ENCODE data around the gene SYT1.

The SYT1 gene

DNA sequence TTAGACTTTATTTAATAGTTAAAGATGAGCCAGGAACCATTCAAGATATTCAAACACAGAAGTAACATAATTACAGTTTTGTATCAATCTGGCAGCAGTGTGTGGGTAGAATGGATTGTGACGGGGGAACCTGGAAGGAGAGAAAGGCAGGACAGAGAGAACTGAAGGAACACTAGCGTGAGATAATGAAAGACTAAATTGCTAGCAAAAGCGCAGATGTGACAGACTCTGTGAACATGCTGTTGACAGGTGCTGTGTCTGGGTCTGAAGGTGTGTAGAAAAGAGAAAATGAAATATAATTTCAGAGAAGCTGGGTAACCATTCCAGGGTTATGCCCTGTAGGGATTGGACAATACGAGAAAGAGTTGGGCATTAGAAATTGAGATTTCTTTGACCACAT, 372.3 kb downstream of the SYT1 start:
- no peaks in the 10 kb centered on the region for H3K27me3 ChIP-seq (ENCODE audit: control insufficient read depth in 1 of 2, insufficient read depth in 2 of 2, low read length in 2 of 2)
- no peak overlapping the region for H3K4me3 ChIP-seq (ENCODE audit: low read length in 2 of 2)
- H3K27ac ChIP-seq (ENCODE audit: low read length) = no peak overlapping the region
- H3K36me3 ChIP-seq (ENCODE audit: control insufficient read depth in 2 of 2, insufficient read depth in 2 of 2, low read length in 2 of 2) = no peaks in the 10 kb centered on the region
- no peaks in the 10 kb centered on the region for H3K4me1 ChIP-seq (ENCODE audit: control insufficient read depth, insufficient read depth, low read length)
- no peaks in the 10 kb centered on the region for H3K9me3 ChIP-seq (ENCODE audit: control insufficient read depth in 2 of 2, low read length in 2 of 2)
- H3K9ac ChIP-seq (ENCODE audit: low read length in 2 of 2) = no peak overlapping the region

DNA sequence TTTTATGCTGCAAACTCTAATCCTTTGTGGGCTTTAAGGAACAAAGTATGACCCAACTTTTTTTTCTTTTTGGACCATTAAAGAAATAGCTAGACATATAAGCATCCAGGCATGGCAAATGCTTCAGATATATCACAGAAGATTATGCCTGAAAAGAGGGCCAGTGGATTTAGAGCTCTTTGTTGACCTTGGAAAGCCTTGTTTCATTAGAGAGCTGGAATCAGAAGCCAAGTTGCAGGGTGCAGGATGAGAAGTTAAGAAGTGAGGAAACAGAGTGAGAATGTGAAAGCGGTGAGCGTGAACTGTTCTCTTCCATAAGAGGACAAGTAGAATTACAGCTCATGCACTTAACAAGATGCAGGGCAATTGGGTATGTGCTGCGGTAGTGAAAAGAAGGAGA, 373.7 kb downstream of the SYT1 start:
- H3K9me3 ChIP-seq (ENCODE audit: control insufficient read depth in 2 of 2, low read length in 2 of 2) = no peaks in the 10 kb centered on the region
- no peak overlapping the region for H3K27ac ChIP-seq (ENCODE audit: low read length)
- H3K36me3 ChIP-seq (ENCODE audit: control insufficient read depth in 2 of 2, insufficient read depth in 2 of 2, low read length in 2 of 2) = no peaks in the 10 kb centered on the region
- no peak overlapping the region for H3K4me3 ChIP-seq (ENCODE audit: low read length in 2 of 2)
- no peak overlapping the region for H3K9ac ChIP-seq (ENCODE audit: low read length in 2 of 2)
- no peaks in the 10 kb centered on the region for H3K4me1 ChIP-seq (ENCODE audit: control insufficient read depth, insufficient read depth, low read length)
- H3K27me3 ChIP-seq (ENCODE audit: control insufficient read depth in 1 of 2, insufficient read depth in 2 of 2, low read length in 2 of 2) = no peaks in the 10 kb centered on the region

DNA sequence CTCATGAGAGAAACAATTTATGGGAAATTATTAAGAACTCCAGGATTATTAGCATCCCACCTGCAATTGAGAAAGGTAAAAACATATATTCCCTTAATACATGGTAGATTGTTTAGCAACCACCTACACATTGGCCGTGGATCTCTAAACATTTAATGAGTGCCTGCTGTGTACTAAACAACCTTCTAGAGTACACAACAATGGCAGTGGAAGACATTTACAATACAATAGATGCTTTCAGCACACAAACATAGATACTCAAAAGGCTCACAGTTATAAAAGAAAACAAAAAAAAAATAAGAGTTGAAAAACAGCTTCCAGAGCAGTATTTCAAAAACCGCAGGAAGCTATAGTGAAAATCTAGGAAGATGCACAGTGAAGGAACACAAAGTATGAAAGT, 382.9 kb downstream of the SYT1 start:
- Histone ChIP-seq H3K27ac (ENCODE audit: low read length) (no peak overlapping the region), H3K4me3 (ENCODE audit: low read length in 2 of 2) (no peak overlapping the region), H3K9ac (ENCODE audit: low read length in 2 of 2) (no peak overlapping the region), H3K9me3 (ENCODE audit: control insufficient read depth in 2 of 2, low read length in 2 of 2) (peaks cover 0 to 2% of the 10 kb centered on the region in 2 donors), H3K4me1 (ENCODE audit: control insufficient read depth, insufficient read depth, low read length) (no peaks in the 10 kb centered on the region), H3K27me3 (ENCODE audit: control insufficient read depth in 1 of 2, insufficient read depth in 2 of 2, low read length in 2 of 2) (no peaks in the 10 kb centered on the region), H3K36me3 (ENCODE audit: control insufficient read depth in 2 of 2, insufficient read depth in 2 of 2, low read length in 2 of 2) (no peaks in the 10 kb centered on the region)

DNA sequence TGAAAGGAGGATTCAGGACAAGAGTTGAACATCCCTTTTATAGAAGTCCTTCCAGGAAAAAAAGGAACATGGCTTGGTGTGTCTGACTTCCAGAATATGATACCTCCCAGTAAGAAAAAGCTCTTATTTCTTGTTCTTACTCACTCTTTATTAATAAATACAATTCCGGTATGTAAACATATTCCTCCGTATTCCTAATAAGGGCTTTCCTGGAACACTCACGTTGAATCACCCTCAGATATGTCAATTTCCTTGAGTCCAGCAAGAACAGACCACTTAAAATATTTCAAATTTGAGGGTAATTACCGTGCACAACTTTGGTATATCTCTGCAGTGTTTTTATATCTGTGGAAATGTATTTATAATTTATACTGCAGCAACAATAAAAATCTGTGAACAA, 385.6 kb downstream of the SYT1 start:
- H3K4me3 ChIP-seq (ENCODE audit: low read length in 2 of 2) = no peak overlapping the region
- H3K9ac ChIP-seq (ENCODE audit: low read length in 2 of 2) = no peak overlapping the region
- H3K27me3 ChIP-seq (ENCODE audit: control insufficient read depth in 1 of 2, insufficient read depth in 2 of 2, low read length in 2 of 2) = no peaks in the 10 kb centered on the region
- H3K4me1 ChIP-seq (ENCODE audit: control insufficient read depth, insufficient read depth, low read length) = no peaks in the 10 kb centered on the region
- H3K27ac ChIP-seq (ENCODE audit: low read length) = no peak overlapping the region
- H3K9me3 ChIP-seq (ENCODE audit: control insufficient read depth in 2 of 2, low read length in 2 of 2) = peaks cover 0 to 2% of the 10 kb centered on the region in 2 donors
- H3K36me3 ChIP-seq (ENCODE audit: control insufficient read depth in 2 of 2, insufficient read depth in 2 of 2, low read length in 2 of 2) = no peaks in the 10 kb centered on the region

DNA sequence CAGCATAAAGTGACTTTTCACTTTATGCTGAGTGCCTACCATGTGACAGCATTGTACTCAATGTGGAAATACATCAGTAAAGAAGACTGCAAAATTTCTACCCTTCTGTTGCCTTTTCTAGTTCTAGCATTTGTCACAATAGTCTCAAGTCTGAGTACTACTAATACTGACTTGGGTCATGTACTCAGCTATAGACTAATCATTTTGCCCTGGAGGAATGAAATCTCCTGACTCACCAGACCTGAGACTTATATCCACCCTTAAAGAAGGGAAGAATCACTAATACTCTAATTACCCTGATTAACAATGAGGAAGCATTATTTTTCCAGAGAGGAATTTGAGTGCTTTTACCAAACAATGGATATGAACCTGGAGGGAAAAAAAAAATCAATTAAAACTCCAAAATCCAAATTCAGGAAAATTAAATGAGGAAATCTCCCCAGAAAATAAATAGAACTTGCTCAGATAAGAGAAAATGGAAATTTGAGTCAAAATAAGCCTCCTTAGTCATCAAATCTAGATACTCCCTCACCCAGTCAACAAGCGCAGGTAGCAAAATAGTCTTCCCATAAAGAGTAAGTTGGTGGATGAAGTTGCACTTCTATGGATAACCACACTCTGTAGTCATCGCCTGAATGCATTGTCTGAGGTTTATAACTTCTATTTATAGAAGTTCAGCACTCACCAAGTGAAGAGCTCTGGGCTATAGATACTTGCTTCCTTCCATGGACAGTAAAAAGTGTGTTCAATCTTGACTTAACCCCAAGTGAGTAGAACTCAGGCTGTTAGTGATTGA, 386.6 kb downstream of the SYT1 start:
- Histone ChIP-seq H3K27me3 (ENCODE audit: control insufficient read depth in 1 of 2, insufficient read depth in 2 of 2, low read length in 2 of 2) (no peaks in the 10 kb centered on the region), H3K36me3 (ENCODE audit: control insufficient read depth in 2 of 2, insufficient read depth in 2 of 2, low read length in 2 of 2) (no peaks in the 10 kb centered on the region), H3K27ac (ENCODE audit: low read length) (no peak overlapping the region), H3K4me3 (ENCODE audit: low read length in 2 of 2) (no peak overlapping the region), H3K9ac (ENCODE audit: low read length in 2 of 2) (no peak overlapping the region), H3K4me1 (ENCODE audit: control insufficient read depth, insufficient read depth, low read length) (no peaks in the 10 kb centered on the region), H3K9me3 (ENCODE audit: control insufficient read depth in 2 of 2, low read length in 2 of 2) (peaks cover 0 to 2% of the 10 kb centered on the region in 2 donors)

DNA sequence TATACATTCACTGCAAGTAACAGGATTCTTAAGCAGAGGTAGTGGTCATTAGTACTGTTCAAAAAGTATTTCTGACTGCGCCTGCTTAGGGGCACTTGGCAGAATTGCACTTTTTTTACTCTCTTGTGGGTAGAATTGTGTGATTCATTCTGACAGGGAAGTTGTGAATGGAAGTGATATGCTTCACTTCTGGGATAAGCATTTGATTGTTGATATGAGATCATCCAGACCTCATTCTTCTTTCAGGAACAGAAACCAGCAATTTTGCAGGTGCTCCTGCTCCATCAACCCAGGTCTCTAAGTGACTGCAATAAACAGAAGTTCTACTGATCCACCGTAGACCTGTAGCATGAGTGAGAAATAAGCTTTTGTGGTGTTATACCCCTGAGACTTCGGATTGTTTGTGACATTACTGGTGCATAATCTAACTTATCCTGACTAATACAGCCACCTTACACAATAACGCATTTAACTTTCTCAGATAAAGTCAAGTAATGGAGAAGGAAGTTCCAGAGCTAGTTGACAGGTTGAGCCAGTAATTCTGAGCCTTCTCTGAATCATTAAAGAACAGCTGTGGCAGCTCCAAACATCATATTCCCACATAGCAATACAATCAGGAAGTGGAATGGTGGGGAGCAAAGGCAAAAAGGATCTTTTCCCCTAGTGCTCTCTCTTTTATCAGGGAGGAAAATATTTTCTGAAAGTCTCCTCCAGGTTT, 387.9 kb downstream of the SYT1 start:
- Histone ChIP-seq H3K27ac (ENCODE audit: low read length) (no peak overlapping the region), H3K4me3 (ENCODE audit: low read length in 2 of 2) (no peak overlapping the region), H3K36me3 (ENCODE audit: control insufficient read depth in 2 of 2, insufficient read depth in 2 of 2, low read length in 2 of 2) (no peaks in the 10 kb centered on the region), H3K27me3 (ENCODE audit: control insufficient read depth in 1 of 2, insufficient read depth in 2 of 2, low read length in 2 of 2) (no peaks in the 10 kb centered on the region), H3K4me1 (ENCODE audit: control insufficient read depth, insufficient read depth, low read length) (no peaks in the 10 kb centered on the region), H3K9ac (ENCODE audit: low read length in 2 of 2) (no peak overlapping the region), H3K9me3 (ENCODE audit: control insufficient read depth in 2 of 2, low read length in 2 of 2) (no peaks in the 10 kb centered on the region)

DNA sequence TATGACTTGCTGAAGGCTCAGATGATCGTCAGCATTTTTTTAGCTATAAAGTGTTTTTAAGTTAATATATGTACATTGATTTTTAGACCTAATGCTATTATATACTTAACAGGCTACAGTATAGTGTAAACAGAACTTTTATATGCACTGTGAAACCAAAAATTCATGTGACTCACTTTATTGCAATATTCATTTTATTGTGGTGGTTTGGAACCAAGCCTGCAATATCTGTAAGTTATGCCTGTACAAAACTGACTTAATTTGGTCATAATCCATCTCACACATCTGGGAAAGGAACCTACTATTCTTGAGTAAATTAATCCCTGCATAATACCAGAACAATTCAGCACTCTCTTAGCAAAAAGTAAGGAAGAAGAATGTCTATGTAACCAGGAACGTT, 390.7 kb downstream of the SYT1 start:
- Histone ChIP-seq H3K4me3 (ENCODE audit: low read length in 2 of 2) (no peak overlapping the region), H3K9me3 (ENCODE audit: control insufficient read depth in 2 of 2, low read length in 2 of 2) (no peaks in the 10 kb centered on the region), H3K9ac (ENCODE audit: low read length in 2 of 2) (no peak overlapping the region), H3K27me3 (ENCODE audit: control insufficient read depth in 1 of 2, insufficient read depth in 2 of 2, low read length in 2 of 2) (no peaks in the 10 kb centered on the region), H3K36me3 (ENCODE audit: control insufficient read depth in 2 of 2, insufficient read depth in 2 of 2, low read length in 2 of 2) (no peaks in the 10 kb centered on the region), H3K4me1 (ENCODE audit: control insufficient read depth, insufficient read depth, low read length) (no peaks in the 10 kb centered on the region), H3K27ac (ENCODE audit: low read length) (no peak overlapping the region)

DNA sequence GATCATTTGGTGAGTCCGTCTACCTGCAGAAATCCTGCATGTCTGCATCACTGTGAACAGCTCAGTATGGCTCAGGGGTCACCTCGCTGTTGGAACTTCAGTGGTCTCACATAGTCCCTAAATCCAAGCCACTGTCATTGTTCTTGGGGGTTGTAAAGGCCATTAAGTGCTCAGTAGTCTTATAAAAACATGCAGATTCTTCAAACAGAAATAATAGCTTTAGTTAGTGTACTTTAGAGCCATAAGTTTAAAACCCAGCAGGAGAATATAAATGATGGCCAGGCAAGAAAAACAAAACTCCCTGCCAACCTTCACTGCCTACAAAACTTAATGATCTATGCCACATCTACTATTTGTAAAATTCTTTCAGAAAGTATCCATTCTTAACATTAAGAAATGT, 396.3 kb downstream of the SYT1 start:
- H3K4me1 ChIP-seq (ENCODE audit: control insufficient read depth, insufficient read depth, low read length) = no peaks in the 10 kb centered on the region
- no peaks in the 10 kb centered on the region for H3K27me3 ChIP-seq (ENCODE audit: control insufficient read depth in 1 of 2, insufficient read depth in 2 of 2, low read length in 2 of 2)
- H3K4me3 ChIP-seq (ENCODE audit: low read length in 2 of 2) = no peak overlapping the region
- H3K36me3 ChIP-seq (ENCODE audit: control insufficient read depth in 2 of 2, insufficient read depth in 2 of 2, low read length in 2 of 2) = no peaks in the 10 kb centered on the region
- no peak overlapping the region for H3K9ac ChIP-seq (ENCODE audit: low read length in 2 of 2)
- H3K27ac ChIP-seq (ENCODE audit: low read length) = no peak overlapping the region
- H3K9me3 ChIP-seq (ENCODE audit: control insufficient read depth in 2 of 2, low read length in 2 of 2) = no peaks in the 10 kb centered on the region

DNA sequence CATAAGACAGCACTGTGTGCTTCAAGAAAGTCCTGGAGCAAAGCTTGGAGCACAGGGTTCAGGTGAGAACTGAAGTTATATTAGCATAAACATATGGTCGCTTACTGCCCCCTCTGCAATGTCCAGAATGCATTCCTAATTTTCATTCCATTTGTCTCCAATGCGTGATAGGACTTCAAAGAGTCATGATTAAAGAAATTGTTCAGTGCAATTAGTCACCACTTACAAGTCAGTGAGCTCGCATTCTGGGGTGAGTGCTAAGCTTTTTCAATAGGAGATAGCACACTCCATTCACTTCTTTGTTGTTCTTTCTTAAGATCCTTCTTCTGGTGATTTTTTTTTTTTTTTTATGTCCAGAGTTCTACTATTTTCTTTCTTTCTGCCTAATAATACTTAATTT, 398.4 kb downstream of the SYT1 start:
- no peak overlapping the region for H3K27ac ChIP-seq (ENCODE audit: low read length)
- H3K4me1 ChIP-seq (ENCODE audit: control insufficient read depth, insufficient read depth, low read length) = no peaks in the 10 kb centered on the region
- H3K9me3 ChIP-seq (ENCODE audit: control insufficient read depth in 2 of 2, low read length in 2 of 2) = no peaks in the 10 kb centered on the region
- H3K4me3 ChIP-seq (ENCODE audit: low read length in 2 of 2) = no peak overlapping the region
- H3K9ac ChIP-seq (ENCODE audit: low read length in 2 of 2) = no peak overlapping the region
- no peaks in the 10 kb centered on the region for H3K27me3 ChIP-seq (ENCODE audit: control insufficient read depth in 1 of 2, insufficient read depth in 2 of 2, low read length in 2 of 2)
- no peaks in the 10 kb centered on the region for H3K36me3 ChIP-seq (ENCODE audit: control insufficient read depth in 2 of 2, insufficient read depth in 2 of 2, low read length in 2 of 2)

DNA sequence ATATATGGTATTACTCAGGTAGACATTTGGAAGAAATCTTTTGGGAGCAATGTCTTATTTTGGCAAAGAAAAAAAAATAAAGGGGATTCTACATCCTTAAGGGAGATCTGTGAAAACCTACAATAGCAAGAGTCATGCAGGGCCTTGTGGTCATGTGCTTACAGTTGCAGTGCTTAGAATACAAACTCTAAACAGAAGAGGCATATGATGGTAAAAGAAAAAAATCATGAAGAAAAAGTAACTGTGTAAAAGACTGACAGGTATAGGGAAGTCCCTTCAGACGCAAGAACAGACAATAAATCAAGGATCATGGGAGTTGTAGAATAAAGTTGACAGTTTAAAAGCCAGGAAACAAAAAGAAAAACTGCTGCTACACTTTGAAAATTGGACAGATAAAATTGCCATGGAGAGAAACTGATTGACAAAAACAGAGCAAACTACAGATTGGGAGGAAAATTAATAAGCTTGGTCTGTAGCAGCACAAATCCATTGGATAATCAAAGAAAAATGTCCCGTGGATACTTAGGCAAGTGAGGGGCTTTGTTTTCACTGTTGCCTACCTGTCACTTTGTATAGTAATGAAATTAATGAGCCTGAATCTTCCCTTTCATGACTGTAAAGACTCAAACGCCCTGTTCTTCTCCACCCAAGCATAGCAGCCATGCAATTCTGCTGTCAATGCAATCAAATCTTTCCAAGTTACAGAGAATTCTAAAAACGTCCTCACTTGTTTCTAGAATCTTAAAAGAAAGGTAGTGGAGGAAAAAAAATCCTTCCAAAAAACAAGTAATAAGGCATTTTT, 402.0 kb downstream of the SYT1 start:
- Histone ChIP-seq H3K4me1 (ENCODE audit: control insufficient read depth, insufficient read depth, low read length) (no peaks in the 10 kb centered on the region), H3K36me3 (ENCODE audit: control insufficient read depth in 2 of 2, insufficient read depth in 2 of 2, low read length in 2 of 2) (no peaks in the 10 kb centered on the region), H3K9me3 (ENCODE audit: control insufficient read depth in 2 of 2, low read length in 2 of 2) (no peaks in the 10 kb centered on the region), H3K27me3 (ENCODE audit: control insufficient read depth in 1 of 2, insufficient read depth in 2 of 2, low read length in 2 of 2) (no peaks in the 10 kb centered on the region), H3K27ac (ENCODE audit: low read length) (no peak overlapping the region), H3K9ac (ENCODE audit: low read length in 2 of 2) (no peak overlapping the region), H3K4me3 (ENCODE audit: low read length in 2 of 2) (no peak overlapping the region)

All from stomach smooth muscle (tissue), 2 donors.